Measurements from ENCODE around the gene ARPC1A.
"Not testable (repeated sequence)": the region's sequence is repeated elsewhere in the genome, so short reads cannot be mapped to it uniquely, and the experiment has no call there.

ARPC1A gene

DNA sequence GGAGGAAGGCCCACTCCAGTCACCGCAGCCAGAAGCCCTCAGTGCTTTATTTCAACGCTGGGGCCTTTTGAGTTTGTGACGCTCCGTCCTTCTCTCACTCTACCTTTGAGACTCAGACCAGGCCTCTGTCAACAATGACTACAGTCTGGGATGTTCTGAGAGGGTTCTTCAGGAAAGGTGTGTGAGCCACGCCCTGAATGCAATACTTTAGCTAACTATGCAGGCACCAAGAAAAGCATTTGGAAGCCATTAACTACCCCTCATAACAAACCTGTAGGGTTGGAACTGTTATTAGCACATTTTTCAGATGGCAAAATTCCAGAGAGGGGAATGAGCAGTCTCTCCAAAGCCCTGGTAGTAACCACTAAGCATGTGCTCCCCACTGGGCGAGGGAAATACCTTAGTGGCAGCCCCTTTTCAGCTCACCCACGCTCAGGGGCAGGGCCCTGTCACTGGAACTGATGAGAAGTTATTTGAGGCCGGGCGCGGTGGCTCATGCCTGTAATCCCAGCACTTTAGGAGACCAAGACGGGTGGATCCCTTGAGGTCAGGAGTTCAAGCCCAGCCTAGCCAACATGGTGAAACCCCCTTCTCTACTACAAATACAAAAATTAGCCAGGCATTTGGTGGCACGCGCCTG, 43.2 kb downstream of the ARPC1A start:
- no peak for DNase-seq (ENCODE audit: extremely low read depth in 1 of 2, low read depth in 1 of 2)

DNA sequence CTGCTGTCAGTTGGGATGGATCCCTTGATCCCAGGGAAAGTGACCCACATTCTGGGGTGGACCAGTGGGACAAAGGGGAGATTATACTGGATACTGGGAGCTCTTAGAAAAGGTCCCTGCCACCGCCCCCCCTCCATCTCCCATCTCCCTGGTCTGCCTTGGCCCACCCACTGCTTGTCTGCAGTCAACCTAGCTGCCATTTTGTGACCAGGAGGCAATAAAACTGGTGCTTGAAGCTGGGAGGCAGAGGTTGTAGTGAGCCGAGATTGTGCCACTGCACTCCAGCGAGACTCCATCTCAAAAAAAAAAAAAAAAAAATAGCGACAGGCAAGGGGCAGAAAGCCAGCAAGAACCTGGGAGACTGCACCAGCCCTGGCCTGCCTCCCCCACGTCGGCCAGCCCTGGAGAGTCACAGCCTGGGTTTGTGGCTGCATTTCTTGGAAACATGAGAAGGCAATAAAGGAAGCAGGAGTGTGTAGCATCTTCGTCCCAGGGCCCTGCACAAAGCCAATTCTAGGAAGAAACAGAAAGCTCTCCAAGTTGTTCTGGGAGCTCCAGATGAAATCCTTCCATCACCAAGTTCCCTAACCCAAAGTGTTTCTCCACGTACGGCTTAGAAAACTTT, 44.2 kb downstream of the ARPC1A start:
- no peak for DNase-seq (ENCODE audit: extremely low read depth in 1 of 2, low read depth in 1 of 2)

DNA sequence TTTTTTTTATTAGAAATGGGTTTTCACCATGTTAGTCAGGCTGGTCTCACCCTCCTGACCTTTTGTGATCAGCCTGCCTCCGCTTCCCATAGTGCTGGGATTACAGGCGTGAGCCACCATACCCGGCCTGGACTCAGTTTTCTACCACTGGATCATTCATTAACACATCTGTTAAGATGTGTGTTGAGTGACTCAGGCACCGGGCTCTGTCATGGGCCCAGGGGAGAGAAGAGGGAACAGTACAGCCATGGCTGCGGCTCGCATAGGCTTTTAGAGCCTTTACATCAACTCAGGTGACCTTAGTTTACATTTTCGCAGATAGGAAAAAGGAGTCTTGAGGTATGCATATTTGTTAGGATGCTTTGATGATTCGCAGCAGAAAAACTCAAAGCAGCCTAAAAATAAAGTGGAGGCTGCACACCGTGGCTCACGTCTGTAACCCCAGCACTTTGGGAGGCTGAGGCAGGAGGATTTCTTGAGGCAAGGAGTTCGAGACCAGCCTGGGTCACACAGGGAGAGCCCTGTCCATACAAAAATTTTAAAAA, 45.8 kb downstream of the ARPC1A start:
- DNase-seq (ENCODE audit: extremely low read depth in 1 of 2, low read depth in 1 of 2), result no peak

DNA sequence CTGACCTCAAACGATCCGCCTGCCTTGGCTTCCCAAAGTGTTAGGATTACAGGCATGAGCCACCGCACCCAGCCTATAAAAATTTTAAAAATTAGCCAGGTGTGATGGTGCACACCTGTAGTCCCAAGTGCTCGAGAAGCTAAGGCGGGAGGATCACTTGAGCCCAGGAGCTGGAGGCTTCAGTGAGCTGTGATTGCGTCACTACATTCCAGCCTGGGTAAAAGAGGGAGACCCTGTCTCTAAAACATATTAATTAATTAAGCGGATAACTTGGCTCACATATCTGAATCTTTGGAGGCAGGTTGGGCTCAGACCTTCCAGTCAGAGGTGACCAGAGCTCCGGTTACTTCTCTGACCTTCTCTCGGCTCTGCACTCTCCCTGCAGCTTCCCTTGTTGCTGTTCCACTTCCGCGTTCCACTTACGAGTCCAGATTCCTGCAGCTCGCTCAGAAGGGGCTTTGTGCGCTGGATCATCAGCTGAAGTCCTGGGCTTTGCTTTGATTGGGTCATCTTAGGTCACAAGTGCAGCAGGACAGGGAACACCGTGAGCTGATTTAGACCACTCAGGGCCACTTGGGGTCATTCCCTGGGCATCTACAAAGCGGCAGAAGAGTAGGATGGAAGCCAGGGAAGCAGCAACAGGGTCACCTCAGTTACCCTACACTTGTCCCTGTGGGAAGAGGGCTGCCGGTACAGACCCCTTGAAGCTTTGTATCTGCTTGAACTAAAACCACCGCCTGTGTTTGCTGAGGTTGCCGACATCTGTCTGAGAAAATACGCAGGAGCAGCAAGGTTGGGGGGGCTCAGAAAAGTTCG, 46.8 kb downstream of the ARPC1A start:
- no peak for DNase-seq (ENCODE audit: extremely low read depth in 1 of 2, low read depth in 1 of 2)

DNA sequence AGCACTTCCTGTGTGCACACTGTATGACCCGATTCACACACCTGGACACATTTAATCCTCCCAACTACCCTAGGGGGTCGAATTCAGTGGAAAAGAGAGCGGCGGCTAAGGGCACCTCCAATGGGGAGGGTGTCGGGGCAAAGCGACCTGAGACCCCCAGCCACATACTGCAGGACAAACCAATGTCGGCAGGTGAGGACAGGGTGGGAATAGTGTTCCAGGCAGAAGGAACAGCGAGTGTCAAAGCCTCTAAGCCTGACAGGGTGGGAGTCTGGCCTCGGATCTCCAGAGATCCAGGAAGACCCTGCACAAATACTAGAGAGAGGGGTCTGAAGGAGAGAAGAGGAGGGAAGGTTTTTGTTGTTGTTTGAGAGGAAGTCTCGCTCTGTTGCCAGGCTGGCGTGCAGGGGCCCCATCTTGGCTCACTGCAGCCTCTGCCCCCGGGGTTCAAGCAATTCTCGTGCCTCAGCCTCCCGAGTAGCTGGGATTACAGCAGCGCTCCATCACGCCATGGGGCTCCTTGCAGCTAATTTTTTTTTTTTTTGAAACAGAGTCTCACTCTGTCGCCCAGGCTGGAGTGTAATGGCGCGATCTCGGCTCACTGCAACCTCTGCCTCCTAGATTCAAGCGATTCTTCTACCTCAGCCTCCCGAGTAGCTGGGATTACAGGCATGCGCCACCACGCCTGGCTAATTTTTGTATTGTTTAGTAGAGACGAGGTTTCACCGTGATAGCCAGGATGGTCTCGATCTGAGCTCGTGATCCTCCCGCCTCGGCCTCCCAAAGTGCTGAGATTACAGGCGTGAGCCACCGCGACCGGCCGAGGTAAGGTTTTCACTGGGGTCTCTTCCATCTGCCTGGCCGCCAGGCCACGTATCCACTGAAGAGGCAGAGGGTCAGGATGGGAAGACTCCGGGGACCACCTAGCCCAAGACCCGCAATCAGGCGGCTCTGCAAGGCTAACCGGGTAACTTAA, 47.7 kb downstream of the ARPC1A start:
- DNase-seq (ENCODE audit: extremely low read depth in 1 of 2, low read depth in 1 of 2), result no peak

DNA sequence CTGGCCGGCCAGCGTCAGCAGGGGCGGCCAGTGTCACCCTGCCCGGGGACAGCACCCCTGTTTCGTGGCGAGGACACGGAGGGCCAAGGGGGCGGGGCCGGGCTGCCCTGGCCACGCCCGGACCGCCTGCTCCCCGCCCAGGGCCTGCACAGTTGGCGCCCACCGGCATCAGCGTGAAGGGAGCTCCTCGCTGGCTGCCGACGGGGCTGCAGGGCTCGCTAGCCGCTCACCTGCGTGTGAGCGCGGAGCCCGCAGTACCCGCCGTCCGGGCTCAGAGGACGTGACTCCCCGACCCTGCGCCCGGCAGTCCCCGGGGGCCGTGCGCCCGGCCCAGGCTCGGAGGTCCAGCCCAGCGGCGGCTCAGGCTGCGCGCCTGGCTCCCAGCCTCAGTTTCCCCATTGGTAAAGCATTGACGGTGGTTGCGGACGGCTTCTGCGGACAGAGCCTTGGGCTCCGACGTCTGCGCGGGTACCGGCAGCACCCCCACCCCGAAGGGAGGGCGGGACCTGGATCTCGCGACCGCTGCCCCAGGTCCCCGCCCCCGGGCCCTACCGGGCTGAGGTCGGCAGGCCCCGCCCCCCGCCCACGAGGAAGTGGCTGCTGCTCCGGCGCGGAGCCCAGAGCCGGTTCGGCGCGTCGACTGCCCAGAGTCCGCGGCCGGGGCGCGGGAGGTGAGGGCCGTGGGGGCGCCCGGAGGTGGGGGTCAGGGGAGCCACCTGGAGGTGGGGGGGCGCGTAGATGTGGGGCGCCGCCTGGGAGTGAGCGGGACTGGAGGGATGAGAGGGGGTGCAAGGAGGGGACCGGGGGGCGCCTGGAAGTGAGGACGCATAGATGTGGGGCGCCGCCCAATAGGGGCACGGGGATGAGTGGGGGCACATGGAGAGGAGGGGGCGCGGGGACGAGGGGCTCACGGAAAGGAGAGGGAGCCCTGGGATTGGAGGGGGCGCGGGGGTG, 48.7 kb downstream of the ARPC1A start, which contains the start of gene ARPC1B:
ARPC1B (plus strand) TSS at position 620 of the 954 bp plus-strand sequence. CDS start 10,985 bp downstream, outside the sequence.
- peak; percentile 76 to 80 for DNase-seq (ENCODE audit: extremely low read depth in 1 of 2, low read depth in 1 of 2)

DNA sequence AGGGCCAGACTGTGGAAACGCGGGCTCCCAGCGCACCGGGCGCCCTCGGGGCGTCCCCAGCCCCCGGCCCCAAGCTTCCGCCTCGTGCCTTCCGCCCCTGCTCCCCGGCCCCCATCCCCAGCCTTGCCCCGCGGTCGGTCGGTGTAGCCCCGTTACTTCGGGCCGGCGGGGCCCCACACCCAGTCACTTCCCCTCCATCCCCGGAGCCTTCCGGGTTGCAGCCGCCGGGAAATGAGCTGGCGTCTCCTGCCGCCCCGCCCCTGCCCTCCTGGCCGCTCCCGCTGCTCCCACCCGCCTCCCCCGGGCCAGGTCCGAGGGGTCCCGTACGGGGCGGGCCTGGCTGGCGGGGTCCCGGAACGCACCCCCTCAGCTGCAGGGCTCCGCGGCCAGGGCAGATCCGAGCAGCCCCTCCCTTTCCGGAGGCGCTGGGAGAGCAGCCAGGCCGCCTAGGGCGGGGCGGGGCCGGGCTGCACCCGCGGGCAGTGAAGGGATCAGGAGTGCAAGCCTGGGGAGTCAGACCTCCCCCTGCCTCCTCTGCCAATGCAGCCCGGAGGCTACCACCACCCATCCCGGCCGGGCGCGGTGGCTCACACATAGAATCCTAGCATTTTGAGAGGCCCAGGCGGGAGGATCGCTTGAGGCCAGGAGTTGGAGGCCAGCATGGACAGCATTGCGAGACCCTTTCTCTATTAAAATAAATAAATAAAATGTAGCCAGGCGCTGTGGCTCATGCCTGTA, 49.5 kb downstream of the ARPC1A start:
- DNase-seq (ENCODE audit: extremely low read depth in 1 of 2, low read depth in 1 of 2), result peak; percentile 47 to 53

DNA sequence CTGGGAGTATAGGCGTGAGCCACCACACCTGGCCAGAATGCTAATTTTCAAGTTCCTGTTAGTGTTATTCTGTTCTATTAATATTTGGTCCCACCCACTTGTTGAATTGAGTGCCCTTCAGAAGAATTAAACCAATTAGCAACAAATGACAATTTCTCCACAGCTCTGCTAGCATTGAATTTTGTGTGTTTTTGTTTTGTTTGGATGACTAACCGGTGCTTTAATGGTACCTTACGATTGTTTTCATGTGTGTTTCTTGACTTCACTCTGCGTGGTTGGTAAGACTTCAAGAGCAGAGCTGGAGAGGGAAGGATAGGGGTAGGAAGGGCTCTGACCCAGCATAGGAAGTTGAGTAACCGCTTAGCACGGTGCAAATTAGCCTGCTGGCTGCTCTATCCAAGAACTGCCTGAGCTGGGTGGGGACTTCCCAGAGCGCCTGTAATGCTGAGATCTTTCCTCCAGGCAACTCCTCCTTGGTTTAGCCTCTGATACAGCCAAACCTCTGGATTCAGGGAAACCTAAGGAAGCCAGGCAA, 53.4 kb downstream of the ARPC1A start:
- no peak for DNase-seq (ENCODE audit: extremely low read depth in 1 of 2, low read depth in 1 of 2)

DNA sequence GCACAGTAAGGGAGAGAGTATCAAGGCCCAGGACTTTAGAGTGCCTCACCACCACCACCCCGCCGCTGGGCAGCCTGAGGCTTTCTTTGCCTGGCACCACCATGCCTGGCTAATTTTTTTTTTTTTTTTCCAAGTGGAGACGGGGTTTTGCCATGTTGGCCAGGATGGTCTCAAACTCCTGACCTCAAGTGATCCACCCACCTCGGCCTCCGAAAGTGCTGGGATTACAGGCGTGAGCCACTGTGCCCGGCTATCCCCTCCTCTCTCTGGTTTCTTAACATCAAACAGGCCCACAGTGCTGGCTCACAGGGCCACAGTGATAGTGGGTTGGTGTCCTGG, 54.0 kb downstream of the ARPC1A start:
- not testable (repeated sequence) for DNase-seq (ENCODE audit: extremely low read depth in 1 of 2, low read depth in 1 of 2)

DNA sequence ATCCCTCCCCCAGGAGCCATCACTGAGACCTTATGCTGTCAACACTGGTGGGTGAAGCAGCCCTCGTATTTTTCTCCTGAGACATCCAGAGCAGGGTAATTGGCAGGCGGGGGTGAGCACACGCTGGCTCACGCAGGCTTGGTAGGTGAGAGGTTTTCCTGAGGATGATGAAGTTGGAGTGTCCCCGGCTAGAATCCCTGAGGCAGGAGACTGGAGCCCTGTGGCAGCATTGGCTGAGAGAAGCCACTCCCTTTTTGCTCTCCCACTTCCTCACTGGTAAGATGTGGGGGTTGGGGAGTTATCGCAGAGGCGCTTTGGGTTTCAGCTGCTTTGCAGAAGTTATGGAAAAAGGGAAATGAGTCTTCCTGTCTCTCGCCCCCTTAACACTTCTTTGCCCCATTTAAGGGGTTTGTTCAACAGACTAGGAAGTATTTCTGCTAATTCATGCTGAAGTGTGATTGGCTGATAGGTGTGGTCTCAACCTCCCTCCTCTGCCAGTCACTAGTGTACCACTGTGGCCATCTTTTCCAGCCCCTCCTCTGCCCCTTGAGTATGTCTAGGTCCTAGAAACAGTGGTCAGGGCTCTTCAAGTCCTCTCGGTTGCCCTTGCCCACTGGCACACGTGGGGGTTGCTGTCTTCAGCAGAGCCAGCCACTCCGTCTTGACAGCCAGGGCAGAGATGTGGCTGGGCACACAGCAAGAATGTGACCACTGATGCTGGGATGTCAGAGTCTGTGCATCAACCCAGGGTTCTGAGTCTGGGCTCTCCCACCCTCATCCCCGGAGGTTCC, 54.5 kb downstream of the ARPC1A start:
- peak in 1 of 2 donors; percentile 45 for DNase-seq (ENCODE audit: extremely low read depth in 1 of 2, low read depth in 1 of 2)

DNA sequence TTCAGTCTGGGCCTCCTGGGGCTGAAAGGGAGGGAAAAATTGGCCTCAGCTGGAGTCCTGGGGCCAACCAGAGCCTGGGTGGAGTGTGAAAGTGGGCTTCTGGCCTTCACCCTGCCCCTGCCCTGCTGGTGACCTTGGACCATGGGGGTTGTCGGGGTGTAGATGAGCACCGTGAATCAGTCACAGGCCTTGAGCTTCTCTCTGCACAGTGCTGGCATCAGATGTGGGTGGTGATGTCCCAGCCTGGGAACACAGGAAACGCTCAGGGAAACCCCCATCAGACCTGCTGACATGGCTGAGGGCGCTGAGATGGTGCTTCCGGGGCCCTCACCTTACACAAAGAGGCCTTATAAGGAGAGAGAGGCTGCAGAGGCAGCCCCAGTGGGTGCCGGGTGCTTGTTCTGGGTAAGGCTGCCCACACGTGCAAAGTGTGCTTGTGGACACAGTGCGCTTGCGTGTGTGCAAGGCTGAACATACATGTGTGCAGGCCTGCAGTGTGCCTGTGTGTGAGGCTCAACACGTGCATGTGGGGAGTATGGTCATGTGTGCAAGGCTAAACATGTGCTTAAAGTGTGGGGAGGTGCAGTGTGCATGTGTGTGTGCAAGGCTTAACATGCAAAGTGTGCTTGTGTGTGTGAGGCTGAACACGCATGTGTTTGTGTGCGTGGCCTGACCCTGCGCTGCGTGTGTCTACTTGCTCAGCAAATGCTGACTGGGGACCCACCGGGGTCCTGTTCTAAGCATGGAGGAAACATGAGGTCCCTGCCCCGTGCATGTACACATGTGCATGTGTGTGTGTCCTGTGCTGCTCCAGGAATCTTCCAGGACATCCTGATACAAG, 55.3 kb downstream of the ARPC1A start:
- peak; percentile 79 to 89 for DNase-seq (ENCODE audit: extremely low read depth in 1 of 2, low read depth in 1 of 2)

DNA sequence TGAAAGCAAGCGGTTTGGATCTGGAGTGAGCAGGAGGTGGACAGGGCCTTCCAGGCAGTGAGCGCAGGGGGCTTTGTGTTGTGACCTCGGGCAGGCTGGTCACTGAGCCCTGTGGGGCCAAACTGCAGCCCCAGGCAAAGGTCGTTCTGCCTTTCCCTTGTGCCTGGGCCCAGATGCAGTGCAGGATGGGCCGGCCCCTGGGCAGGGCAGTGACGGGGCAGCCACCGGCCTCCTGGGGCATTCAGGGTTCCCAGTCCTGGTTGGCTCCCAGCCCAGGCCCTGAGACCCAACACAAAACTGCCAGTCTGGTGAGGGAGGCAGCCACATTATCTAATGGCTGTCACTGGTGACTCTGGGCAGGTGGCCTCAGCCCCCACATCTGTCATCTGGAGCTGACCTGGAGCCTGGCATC, 56.0 kb downstream of the ARPC1A start:
- no peak for DNase-seq (ENCODE audit: extremely low read depth in 1 of 2, low read depth in 1 of 2)

DNA sequence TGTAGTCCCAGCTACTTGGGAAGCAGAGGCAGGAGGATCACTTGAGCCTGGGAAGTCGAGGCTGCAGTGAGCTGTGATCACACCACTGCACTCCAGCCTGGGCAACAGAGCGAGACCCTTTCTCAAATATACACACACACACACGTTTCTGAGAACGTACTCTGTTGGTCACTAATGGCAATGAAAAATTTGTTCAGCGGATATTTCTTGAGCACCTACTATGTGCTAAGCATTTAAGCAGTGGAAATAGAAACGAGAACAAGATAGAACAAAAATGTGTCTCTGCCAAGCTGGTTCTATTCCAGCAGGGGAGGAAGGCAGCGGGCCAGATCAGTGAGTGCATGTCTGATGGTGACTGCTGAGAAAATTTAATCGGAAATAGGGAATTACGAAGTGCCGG, 57.5 kb downstream of the ARPC1A start:
- no peak for DNase-seq (ENCODE audit: extremely low read depth in 1 of 2, low read depth in 1 of 2)

DNA sequence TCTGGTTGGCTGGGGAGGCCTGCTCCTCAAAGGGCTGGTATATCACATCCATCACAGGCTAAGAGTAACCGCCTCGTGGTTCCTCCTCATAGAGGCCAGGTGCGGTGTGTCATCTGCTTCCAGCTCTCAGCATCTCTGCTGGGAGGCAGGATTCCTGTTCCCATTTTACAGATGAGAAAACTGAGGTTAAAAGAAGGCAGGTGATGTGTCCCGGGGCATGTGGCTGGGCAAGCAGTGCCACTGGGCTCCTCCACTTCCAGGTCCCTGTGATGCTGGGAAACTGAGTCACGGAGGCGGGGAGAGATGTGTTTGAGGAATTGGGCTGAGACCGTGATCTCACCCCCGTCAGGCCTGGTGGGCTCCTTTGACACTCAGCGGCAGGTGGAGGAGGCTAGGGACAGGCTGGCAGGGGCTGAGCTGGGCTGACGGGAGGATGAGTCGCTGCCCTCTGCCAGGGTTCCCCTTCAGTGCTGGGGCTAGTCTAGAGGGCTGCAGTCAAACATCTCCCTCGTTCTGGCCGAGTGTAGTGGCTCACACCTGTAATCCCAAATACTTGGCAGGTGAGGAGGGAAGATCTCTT, 58.2 kb downstream of the ARPC1A start:
- no peak for DNase-seq (ENCODE audit: extremely low read depth in 1 of 2, low read depth in 1 of 2)

DNA sequence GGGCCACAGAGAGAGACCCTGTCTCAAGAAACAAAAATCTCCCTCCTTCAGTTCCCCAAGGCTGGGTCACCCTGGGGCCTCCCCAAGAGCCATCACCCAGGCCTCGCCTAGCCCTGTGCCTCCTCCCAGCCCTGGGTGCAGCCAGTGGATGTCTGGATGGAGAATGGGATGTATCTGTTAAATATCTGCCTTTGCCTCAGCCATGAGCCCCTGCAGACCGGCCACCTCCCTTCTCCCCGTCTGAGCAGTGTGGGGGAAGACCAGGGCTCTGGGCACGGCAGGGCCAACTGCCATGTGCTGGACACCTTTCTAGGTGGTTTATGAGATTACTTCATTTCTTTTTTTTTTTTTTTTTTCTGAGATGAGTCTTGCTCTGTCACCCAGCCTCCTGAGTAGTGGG, 58.8 kb downstream of the ARPC1A start:
- DNase-seq (ENCODE audit: extremely low read depth in 1 of 2, low read depth in 1 of 2), result no peak

DNA sequence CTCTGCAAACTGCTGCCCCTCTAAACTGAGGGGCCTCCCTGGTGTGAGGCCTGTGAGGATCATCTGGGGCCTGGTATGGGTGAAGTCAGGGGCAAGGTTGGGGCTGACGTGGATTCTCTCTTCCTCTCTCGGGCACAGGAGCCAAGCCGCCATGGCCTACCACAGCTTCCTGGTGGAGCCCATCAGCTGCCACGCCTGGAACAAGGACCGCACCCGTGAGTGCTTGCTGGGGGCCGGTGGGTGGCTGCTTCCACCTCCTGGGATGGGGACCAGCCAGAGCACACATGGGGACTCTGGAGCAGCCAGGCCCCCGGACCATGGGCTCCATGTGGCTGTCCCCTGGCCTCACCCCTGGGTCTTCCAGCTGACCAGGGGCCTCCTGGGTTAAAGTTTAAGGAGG, 59.9 kb downstream of the ARPC1A start:
- no peak for DNase-seq (ENCODE audit: extremely low read depth in 1 of 2, low read depth in 1 of 2)
